Activated CD4-positive, alpha-beta T cell treated with anti-CD3 and anti-CD28 coated beads, Interleukin-2, amount 10 ng/mL, durations not matched to agents 7 days and 5 days (primary cell): ENCODE results near the gene GADL1. TPM values are rescaled to one million over a fixed set of nuclear protein-coding genes. Genes with fewer than 3 reads are reported as not detected.

Experiments
- CTCF ChIA-PET: fragments of 350-600 bp; sonication (Branson Sonifier 250); formaldehyde crosslinking; loops from one replicate; lab custom pipeline; 2021; ENCODE audit warnings: antibody characterized with exemption; lab: Charles Lee
- POLR2A ChIA-PET: fragments of 350-600 bp; sonication (Branson Sonifier 250); formaldehyde crosslinking; loops from one replicate; lab custom pipeline; 2021; ENCODE audit warnings: antibody characterized with exemption; lab: Charles Lee
- DNase-seq: peaks from one replicate; pipeline ENCODE4 v3.0.0-alpha.2; 2020
- H3K27ac Mint-ChIP-seq: one replicate; pipeline ENCODE4 v1.8.0; 2021; ENCODE audit warnings: mild to moderate bottlenecking, moderate library complexity, mixed read lengths
- H3K27me3 Mint-ChIP-seq: one replicate; pipeline ENCODE4 v1.8.0; 2021; ENCODE audit warnings: mixed read lengths
- H3K36me3 Mint-ChIP-seq: one replicate; pipeline ENCODE4 v1.8.0; 2021; ENCODE audit warnings: low read depth, mixed read lengths
- H3K4me1 Mint-ChIP-seq: one replicate; pipeline ENCODE4 v1.8.0; 2021; ENCODE audit warnings: mixed read lengths
- H3K4me3 Mint-ChIP-seq: one replicate; pipeline ENCODE4 v1.8.0; 2021; ENCODE audit warnings: mild to moderate bottlenecking, moderate library complexity, mixed read lengths
- H3K9me3 Mint-ChIP-seq: one replicate; pipeline ENCODE4 v1.8.0; 2021; ENCODE audit warnings: mixed read lengths
- total RNA-seq, 2 experiments: library from RNA; stranded (reverse); gene quantifications; one replicate each; pipeline ENCODE4 v1.2.3, GENCODE V29; 2021

The GADL1 gene
- total RNA-seq, 2 experiments from 2014 or later: not detected

GRCh38 chr3:30743641-30744317 is 150.7 kb downstream of the GADL1 start:
- Mint-ChIP-seq H3K27ac (peak overlapping the region; percentile 55), H3K9me3 (no peaks in the 10 kb centered on the region), H3K36me3 (no peaks in the 10 kb centered on the region), H3K27me3 (no peaks in the 10 kb centered on the region), H3K4me1 (peaks cover 22% of the 10 kb centered on the region), H3K4me3 (no peak overlapping the region)
- CTCF ChIA-PET: no interaction called here
- POLR2A ChIA-PET: no interaction called here
- DNase-seq: no peak

- ChIA-PET CTCF (no interaction called here), POLR2A (no interaction called here)
- H3K4me3 Mint-ChIP-seq: peak overlapping the region; percentile 1
- DNase-seq: no peak
- H3K27ac Mint-ChIP-seq: peak overlapping the region; percentile 55
- no peaks in the 10 kb centered on the region for H3K36me3 Mint-ChIP-seq
- H3K9me3 Mint-ChIP-seq: no peaks in the 10 kb centered on the region
- H3K4me1 Mint-ChIP-seq: peaks cover 24% of the 10 kb centered on the region
- H3K27me3 Mint-ChIP-seq: no peaks in the 10 kb centered on the region
Measured at GRCh38 chr3:30742796-30743619, 151.5 kb downstream of the GADL1 start.

- ChIA-PET POLR2A (interaction anchor here (0.7 kb wide), 1 partner anchor 1245 kb away, joined by 3 read pairs; no protein-coding TSS in a partner anchor), CTCF (no interaction called here)
- Mint-ChIP-seq H3K4me3 (no peak overlapping the region), H3K27me3 (no peaks in the 10 kb centered on the region), H3K9me3 (no peaks in the 10 kb centered on the region), H3K27ac (no peak overlapping the region), H3K4me1 (peaks cover 20% of the 10 kb centered on the region), H3K36me3 (no peaks in the 10 kb centered on the region)
- no peak for DNase-seq
Measured at GRCh38 chr3:30741889-30742288, 152.6 kb downstream of the GADL1 start.

- DNase-seq: no peak
Measured at GRCh38 chr3:30738605-30739004, 155.9 kb downstream of the GADL1 start.

GRCh38 chr3:30737743-30738499 is 156.5 kb downstream of the GADL1 start:
- Mint-ChIP-seq H3K4me1 (peaks cover 24% of the 10 kb centered on the region), H3K27ac (no peak overlapping the region), H3K9me3 (peaks cover 3% of the 10 kb centered on the region), H3K36me3 (peaks cover 1% of the 10 kb centered on the region), H3K27me3 (no peaks in the 10 kb centered on the region), H3K4me3 (no peak overlapping the region)
- ChIA-PET POLR2A (no interaction called here), CTCF (no interaction called here)
- no peak for DNase-seq

More at GRCh38 chr3:30738605-30739004, 155.9 kb downstream of the GADL1 start:
- H3K9me3 Mint-ChIP-seq: peaks cover 3% of the 10 kb centered on the region
- no peak overlapping the region for H3K4me3 Mint-ChIP-seq
- peaks cover under 1% of the 10 kb centered on the region for H3K36me3 Mint-ChIP-seq
- ChIA-PET CTCF (no interaction called here), POLR2A (no interaction called here)
- no peaks in the 10 kb centered on the region for H3K27me3 Mint-ChIP-seq
- peaks cover 25% of the 10 kb centered on the region for H3K4me1 Mint-ChIP-seq
- no peak overlapping the region for H3K27ac Mint-ChIP-seq

- Mint-ChIP-seq H3K27ac (no peak overlapping the region), H3K9me3 (peaks cover 3% of the 10 kb centered on the region), H3K4me3 (no peak overlapping the region), H3K4me1 (peaks cover 47% of the 10 kb centered on the region), H3K36me3 (peaks cover 1% of the 10 kb centered on the region), H3K27me3 (no peaks in the 10 kb centered on the region)
- ChIA-PET CTCF (interaction anchor here (1.0 kb wide), 1 partner anchor 11 kb away, joined by 3 read pairs; no protein-coding TSS in a partner anchor), POLR2A (no interaction called here)
- no peak for DNase-seq
Measured at GRCh38 chr3:30733696-30734095, 160.8 kb downstream of the GADL1 start.

GRCh38 chr3:30733209-30733608 is 161.3 kb downstream of the GADL1 start:
- H3K36me3 Mint-ChIP-seq: peaks cover 1% of the 10 kb centered on the region
- H3K4me1 Mint-ChIP-seq: peaks cover 46% of the 10 kb centered on the region
- H3K9me3 Mint-ChIP-seq: peaks cover 3% of the 10 kb centered on the region
- ChIA-PET POLR2A (no interaction called here), CTCF (no interaction called here)
- no peak overlapping the region for H3K4me3 Mint-ChIP-seq
- H3K27me3 Mint-ChIP-seq: no peaks in the 10 kb centered on the region
- no peak for DNase-seq
- no peak overlapping the region for H3K27ac Mint-ChIP-seq

- H3K27me3 Mint-ChIP-seq: no peaks in the 10 kb centered on the region
- ChIA-PET POLR2A (no interaction called here), CTCF (interaction anchor here (2.2 kb wide), 1 partner anchor 35 kb away, joined by 5 read pairs; no protein-coding TSS in a partner anchor)
- H3K27ac Mint-ChIP-seq: no peak overlapping the region
- H3K4me3 Mint-ChIP-seq: no peak overlapping the region
- DNase-seq: no peak
- H3K4me1 Mint-ChIP-seq: peaks cover 43% of the 10 kb centered on the region
- peaks cover 1% of the 10 kb centered on the region for H3K36me3 Mint-ChIP-seq
- peaks cover 1% of the 10 kb centered on the region for H3K9me3 Mint-ChIP-seq
Measured at GRCh38 chr3:30730967-30731366, 163.5 kb downstream of the GADL1 start.

- Mint-ChIP-seq H3K27ac (no peak overlapping the region), H3K36me3 (peaks cover 1% of the 10 kb centered on the region), H3K4me3 (no peak overlapping the region), H3K9me3 (no peaks in the 10 kb centered on the region), H3K4me1 (peaks cover 42% of the 10 kb centered on the region), H3K27me3 (no peaks in the 10 kb centered on the region)
- CTCF ChIA-PET: interaction anchor here (2.2 kb wide), 1 partner anchor 34 kb away, joined by 5 read pairs; no protein-coding TSS in a partner anchor
- DNase-seq: no peak
- POLR2A ChIA-PET: no interaction called here
Measured at GRCh38 chr3:30729936-30730335, 164.5 kb downstream of the GADL1 start.

GRCh38 chr3:30729512-30729911 is 164.9 kb downstream of the GADL1 start:
- Mint-ChIP-seq H3K4me3 (no peak overlapping the region), H3K27ac (no peak overlapping the region)
- POLR2A ChIA-PET: no interaction called here

GRCh38 chr3:30728143-30728542 is 166.3 kb downstream of the GADL1 start:
- POLR2A ChIA-PET: no interaction called here
- peaks cover 4% of the 10 kb centered on the region for H3K9me3 Mint-ChIP-seq
- no peaks in the 10 kb centered on the region for H3K36me3 Mint-ChIP-seq
- H3K27ac Mint-ChIP-seq: no peak overlapping the region
- no peak overlapping the region for H3K4me3 Mint-ChIP-seq
- CTCF ChIA-PET: no interaction called here
- H3K27me3 Mint-ChIP-seq: no peaks in the 10 kb centered on the region
- no peak for DNase-seq
- peaks cover 28% of the 10 kb centered on the region for H3K4me1 Mint-ChIP-seq

More at GRCh38 chr3:30729512-30729911, 164.9 kb downstream of the GADL1 start:
- Mint-ChIP-seq H3K36me3 (peaks cover 1% of the 10 kb centered on the region), H3K9me3 (no peaks in the 10 kb centered on the region), H3K27me3 (no peaks in the 10 kb centered on the region), H3K4me1 (peaks cover 38% of the 10 kb centered on the region)
- CTCF ChIA-PET: no interaction called here
- no peak for DNase-seq

GRCh38 chr3:30724863-30725262 is 169.6 kb downstream of the GADL1 start:
- POLR2A ChIA-PET: no interaction called here
- no peak for DNase-seq

More at GRCh38 chr3:30724863-30725262, 169.6 kb downstream of the GADL1 start:
- no peaks in the 10 kb centered on the region for H3K36me3 Mint-ChIP-seq
- CTCF ChIA-PET: no interaction called here
- peaks cover 8% of the 10 kb centered on the region for H3K9me3 Mint-ChIP-seq
- no peak overlapping the region for H3K27ac Mint-ChIP-seq
- H3K4me1 Mint-ChIP-seq: peaks cover 9% of the 10 kb centered on the region
- H3K4me3 Mint-ChIP-seq: no peak overlapping the region
- H3K27me3 Mint-ChIP-seq: no peaks in the 10 kb centered on the region
